Liver (tissue), 9 donors: ENCODE measurements around the gene GCDH. TPM values are rescaled to one million over a fixed set of nuclear protein-coding genes. Genes with fewer than 3 reads are reported as not detected.

Experiments used
- DNase-seq: peaks from one replicate; pipeline ENCODE4 v3.0.0-alpha.2; 2017; ENCODE audit warnings: low spot score
- H3K27ac ChIP-seq, 2 donors: one replicate each; pipeline ENCODE4 v1.7.0; 2013; ENCODE audit warnings: inconsistent platforms in 2 of 2, low read length in 2 of 2, control low read depth in 1 of 2, low read depth in 1 of 2, mild to moderate bottlenecking in 1 of 2
- H3K27me3 ChIP-seq, 4 donors: one replicate each; pipeline versions ENCODE4 v1.6.1 to v1.7.0; 2013; ENCODE audit warnings: low read length in 3 of 4, inconsistent platforms in 1 of 4, mild to moderate bottlenecking in 1 of 4, moderate library complexity in 1 of 4; ENCODE audit not compliant: control insufficient read depth in 4 of 4, insufficient read depth in 4 of 4
- H3K36me3 ChIP-seq, 4 donors: one replicate each; pipeline versions ENCODE4 v1.6.1 to v1.7.0; 2013; ENCODE audit warnings: low read length in 3 of 4, mild to moderate bottlenecking in 3 of 4, low read depth in 1 of 4, moderate library complexity in 1 of 4; ENCODE audit not compliant: control insufficient read depth in 4 of 4, insufficient read depth in 3 of 4
- H3K4me1 ChIP-seq, 4 donors: one replicate each; pipeline versions ENCODE4 v1.6.1 to v1.7.0; 2013; ENCODE audit warnings: low read length in 3 of 4, mild to moderate bottlenecking in 3 of 4, moderate library complexity in 1 of 4; ENCODE audit not compliant: control insufficient read depth in 4 of 4, insufficient read depth in 4 of 4
- H3K4me3 ChIP-seq, 3 donors: one replicate each; pipeline versions ENCODE4 v1.6.1 to v1.7.0; 2013; ENCODE audit warnings: low read length in 3 of 3, control low read depth in 1 of 3, low read depth in 1 of 3, mild to moderate bottlenecking in 1 of 3
- H3K9ac ChIP-seq, 2 donors: one replicate each; pipeline ENCODE4 v1.7.0; 2013; ENCODE audit warnings: low read length in 2 of 2, mild to moderate bottlenecking in 2 of 2, moderate library complexity in 2 of 2, control low read depth in 1 of 2, low read depth in 1 of 2
- H3K9me3 ChIP-seq, 4 donors: one replicate each; pipeline versions ENCODE4 v1.6.1 to v1.7.0; 2013; ENCODE audit warnings: low read length in 3 of 4; ENCODE audit not compliant: control insufficient read depth in 4 of 4
- FOXA1 ChIP-seq: IDR thresholded peaks from 2 replicates; pipeline ENCODE4 v1.6.1; 2016; ENCODE audit warnings: antibody characterized with exemption
- FOXA2 ChIP-seq: IDR thresholded peaks from 2 replicates; pipeline ENCODE4 v1.6.1; 2016; ENCODE audit warnings: antibody characterized with exemption
- GABPA ChIP-seq, 2 donors: IDR thresholded peaks in 1 of 2; conservative IDR thresholded peaks in 1 of 2; 2 replicates each; pipeline ENCODE4 v1.6.1; 2016; ENCODE audit warnings: antibody characterized with exemption in 2 of 2, mild to moderate bottlenecking in 1 of 2, moderate library complexity in 1 of 2
- HNF4A ChIP-seq, 2 donors: conservative IDR thresholded peaks; 2 replicates each; pipeline ENCODE4 v1.6.1; 2016; ENCODE audit warnings: antibody characterized with exemption in 2 of 2, mild to moderate bottlenecking in 2 of 2
- JUND ChIP-seq, 2 donors: IDR thresholded peaks; 2 replicates each; pipeline ENCODE4 v1.6.1; 2016; ENCODE audit warnings: antibody characterized with exemption in 2 of 2
- NR2F2 ChIP-seq: IDR thresholded peaks from 2 replicates; pipeline ENCODE4 v1.6.1; 2016; ENCODE audit warnings: antibody characterized with exemption
- RAD21 ChIP-seq, 2 donors: IDR thresholded peaks; 2 replicates each; pipeline ENCODE4 v1.6.1; 2016; ENCODE audit warnings: antibody characterized with exemption in 2 of 2, mild to moderate bottlenecking in 2 of 2
- RXRA ChIP-seq, 2 donors: IDR thresholded peaks; 2 replicates each; pipeline ENCODE4 v1.6.1; 2017 to 2018; ENCODE audit warnings: antibody characterized with exemption in 2 of 2, mild to moderate bottlenecking in 1 of 2
- SP1 ChIP-seq: IDR thresholded peaks from 2 replicates; pipeline ENCODE4 v1.6.1; 2018; ENCODE audit warnings: antibody characterized with exemption, mild to moderate bottlenecking
- TAF1 ChIP-seq: conservative IDR thresholded peaks from 2 replicates; pipeline ENCODE4 v1.6.1; 2016; ENCODE audit warnings: antibody characterized with exemption, mild to moderate bottlenecking
- YY1 ChIP-seq: IDR thresholded peaks from 2 replicates; pipeline ENCODE4 v1.6.1; 2016; ENCODE audit warnings: antibody characterized with exemption, mild to moderate bottlenecking
- WGBS: extraction: QIAGEN DNeasy Blood & Tissue Kit; methylation state at CpG from one replicate; pipeline ENCODE4 v1.1.7; 2013; 5-methylcytosine and 5-hydroxymethylcytosine counted together
- polyA plus RNA-seq, 2 donors: library from polyadenylated mRNA; stranded (reverse) in 1 of 2; unstranded in 1 of 2; fragments of 200-250 nt in 1 of 2; fragments of >200 nt in 1 of 2; fragmentation: Nextera tagmentation in 1 of 2; extraction: Ambion mirVana in 1 of 2; gene quantifications; one replicate each; pipeline versions ENCODE4 v1.2.1 to v1.2.3, GENCODE V29; 2013 to 2015
- total RNA-seq, 2 donors: library from RNA; depleted of rRNA; stranded (reverse); fragments of >200 nt; gene quantifications; one replicate each; pipeline ENCODE4 v1.2.3, GENCODE V29; 2014
- TF ChIP-seq, protein P1 (sequence below): IDR thresholded peaks from 2 replicates; pipeline ENCODE4 v1.6.1; 2016; ENCODE audit warnings: antibody characterized with exemption
- TF ChIP-seq, protein P2 (sequence below): IDR thresholded peaks from 2 replicates; pipeline ENCODE4 v1.6.1; 2016; ENCODE audit warnings: antibody characterized with exemption
- TF ChIP-seq, protein P3 (sequence below): fragments of 150-350 bp; IDR thresholded peaks from 2 replicates; pipeline ENCODE4 v1.5.1; 2017; ENCODE audit warnings: improper control_type of control experiment, low read depth, low read length; ENCODE audit not compliant: missing input control
- TF ChIP-seq, protein P4 (sequence below): IDR thresholded peaks from 2 replicates; pipeline ENCODE4 v1.6.1; 2016; ENCODE audit warnings: antibody characterized with exemption, mild to moderate bottlenecking
- TF ChIP-seq, protein P5 (sequence below): IDR thresholded peaks from 2 replicates; pipeline ENCODE4 v1.6.1; 2016; ENCODE audit warnings: antibody characterized with exemption
- donor health status: healthy.
- donor health status: healthy.
- donor health status: healthy.
- donor health status: healthy.
- donor health status: healthy.

The GCDH gene
- total and polyA plus RNA-seq, 4 donors = 65.8 to 118 (median 78.1) TPM

- H3K36me3 ChIP-seq = no peaks in the 10 kb centered on the region
- no peak overlapping the region for H3K4me3 ChIP-seq
- WGBS = 91% methylated on average over 35 of the region's 35 CpGs
- no peak for DNase-seq
- no peak for TF ChIP-seq JUND (IDR thresholded peaks at IDR 0.05)
- TF ChIP-seq FOXA2 = no peak
- no peak for TF ChIP-seq GABPA (IDR thresholded peaks at IDR 0.05 in 1 of 2, conservative IDR thresholded peaks at IDR 0.05 in 1 of 2)
- TF ChIP-seq, protein P1, sequence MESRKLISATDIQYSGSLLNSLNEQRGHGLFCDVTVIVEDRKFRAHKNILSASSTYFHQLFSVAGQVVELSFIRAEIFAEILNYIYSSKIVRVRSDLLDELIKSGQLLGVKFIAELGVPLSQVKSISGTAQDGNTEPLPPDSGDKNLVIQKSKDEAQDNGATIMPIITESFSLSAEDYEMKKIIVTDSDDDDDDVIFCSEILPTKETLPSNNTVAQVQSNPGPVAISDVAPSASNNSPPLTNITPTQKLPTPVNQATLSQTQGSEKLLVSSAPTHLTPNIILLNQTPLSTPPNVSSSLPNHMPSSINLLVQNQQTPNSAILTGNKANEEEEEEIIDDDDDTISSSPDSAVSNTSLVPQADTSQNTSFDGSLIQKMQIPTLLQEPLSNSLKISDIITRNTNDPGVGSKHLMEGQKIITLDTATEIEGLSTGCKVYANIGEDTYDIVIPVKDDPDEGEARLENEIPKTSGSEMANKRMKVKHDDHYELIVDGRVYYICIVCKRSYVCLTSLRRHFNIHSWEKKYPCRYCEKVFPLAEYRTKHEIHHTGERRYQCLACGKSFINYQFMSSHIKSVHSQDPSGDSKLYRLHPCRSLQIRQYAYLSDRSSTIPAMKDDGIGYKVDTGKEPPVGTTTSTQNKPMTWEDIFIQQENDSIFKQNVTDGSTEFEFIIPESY = no peak
- no peak for TF ChIP-seq SP1
- TF ChIP-seq RAD21 (IDR thresholded peaks at IDR 0.05) = no peak
- no peak for TF ChIP-seq TAF1
- TF ChIP-seq NR2F2 = no peak
- no peak for TF ChIP-seq FOXA1
- TF ChIP-seq, protein P2, sequence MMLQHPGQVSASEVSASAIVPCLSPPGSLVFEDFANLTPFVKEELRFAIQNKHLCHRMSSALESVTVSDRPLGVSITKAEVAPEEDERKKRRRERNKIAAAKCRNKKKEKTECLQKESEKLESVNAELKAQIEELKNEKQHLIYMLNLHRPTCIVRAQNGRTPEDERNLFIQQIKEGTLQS = no peak
- TF ChIP-seq RXRA (IDR thresholded peaks at IDR 0.05) = no peak
- no peaks in the 10 kb centered on the region for H3K27me3 ChIP-seq
- H3K9ac ChIP-seq = no peak overlapping the region
- H3K27ac ChIP-seq = no peak overlapping the region
- no peaks in the 10 kb centered on the region for H3K9me3 ChIP-seq
- no peaks in the 10 kb centered on the region for H3K4me1 ChIP-seq
These were observed 32.7 kb upstream of the GCDH start for GRCh38 chr19:12858041-12858928.

GRCh38 chr19:12859546-12859945, 31.4 kb upstream of the GCDH start:
- no peak for DNase-seq
- WGBS = 56% methylated on average over 7 of the region's 7 CpGs

DNA sequence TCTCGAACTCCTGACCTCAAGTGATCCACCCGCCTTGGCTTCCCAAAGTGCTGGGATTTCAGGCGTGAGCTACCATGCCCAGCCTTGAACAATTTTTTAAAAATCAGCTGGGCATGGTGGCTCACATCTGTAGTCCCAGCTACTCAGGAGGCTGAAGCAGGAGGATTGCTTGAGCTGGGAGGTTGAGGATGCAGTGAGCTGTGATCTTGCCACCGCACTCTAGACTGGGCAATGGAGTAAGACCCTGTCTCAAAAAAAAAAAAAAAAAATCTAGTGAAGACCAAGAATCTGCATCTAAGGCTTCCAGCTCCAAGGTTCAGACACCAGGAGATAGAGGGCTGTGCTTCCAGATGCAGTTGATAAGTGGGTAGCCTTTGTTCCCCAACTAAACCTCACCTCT, 26.8 kb upstream of the GCDH start:
- TF ChIP-seq, protein P3, sequence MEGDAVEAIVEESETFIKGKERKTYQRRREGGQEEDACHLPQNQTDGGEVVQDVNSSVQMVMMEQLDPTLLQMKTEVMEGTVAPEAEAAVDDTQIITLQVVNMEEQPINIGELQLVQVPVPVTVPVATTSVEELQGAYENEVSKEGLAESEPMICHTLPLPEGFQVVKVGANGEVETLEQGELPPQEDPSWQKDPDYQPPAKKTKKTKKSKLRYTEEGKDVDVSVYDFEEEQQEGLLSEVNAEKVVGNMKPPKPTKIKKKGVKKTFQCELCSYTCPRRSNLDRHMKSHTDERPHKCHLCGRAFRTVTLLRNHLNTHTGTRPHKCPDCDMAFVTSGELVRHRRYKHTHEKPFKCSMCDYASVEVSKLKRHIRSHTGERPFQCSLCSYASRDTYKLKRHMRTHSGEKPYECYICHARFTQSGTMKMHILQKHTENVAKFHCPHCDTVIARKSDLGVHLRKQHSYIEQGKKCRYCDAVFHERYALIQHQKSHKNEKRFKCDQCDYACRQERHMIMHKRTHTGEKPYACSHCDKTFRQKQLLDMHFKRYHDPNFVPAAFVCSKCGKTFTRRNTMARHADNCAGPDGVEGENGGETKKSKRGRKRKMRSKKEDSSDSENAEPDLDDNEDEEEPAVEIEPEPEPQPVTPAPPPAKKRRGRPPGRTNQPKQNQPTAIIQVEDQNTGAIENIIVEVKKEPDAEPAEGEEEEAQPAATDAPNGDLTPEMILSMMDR = no peak
- TF ChIP-seq JUND (IDR thresholded peaks at IDR 0.05) (no peak), HNF4A (conservative IDR thresholded peaks at IDR 0.05) (no peak), FOXA2 (no peak), FOXA1 (no peak), SP1 (no peak), RXRA (IDR thresholded peaks at IDR 0.05) (no peak), RAD21 (IDR thresholded peaks at IDR 0.05) (no peak), YY1 (no peak)
- TF ChIP-seq, protein P4, sequence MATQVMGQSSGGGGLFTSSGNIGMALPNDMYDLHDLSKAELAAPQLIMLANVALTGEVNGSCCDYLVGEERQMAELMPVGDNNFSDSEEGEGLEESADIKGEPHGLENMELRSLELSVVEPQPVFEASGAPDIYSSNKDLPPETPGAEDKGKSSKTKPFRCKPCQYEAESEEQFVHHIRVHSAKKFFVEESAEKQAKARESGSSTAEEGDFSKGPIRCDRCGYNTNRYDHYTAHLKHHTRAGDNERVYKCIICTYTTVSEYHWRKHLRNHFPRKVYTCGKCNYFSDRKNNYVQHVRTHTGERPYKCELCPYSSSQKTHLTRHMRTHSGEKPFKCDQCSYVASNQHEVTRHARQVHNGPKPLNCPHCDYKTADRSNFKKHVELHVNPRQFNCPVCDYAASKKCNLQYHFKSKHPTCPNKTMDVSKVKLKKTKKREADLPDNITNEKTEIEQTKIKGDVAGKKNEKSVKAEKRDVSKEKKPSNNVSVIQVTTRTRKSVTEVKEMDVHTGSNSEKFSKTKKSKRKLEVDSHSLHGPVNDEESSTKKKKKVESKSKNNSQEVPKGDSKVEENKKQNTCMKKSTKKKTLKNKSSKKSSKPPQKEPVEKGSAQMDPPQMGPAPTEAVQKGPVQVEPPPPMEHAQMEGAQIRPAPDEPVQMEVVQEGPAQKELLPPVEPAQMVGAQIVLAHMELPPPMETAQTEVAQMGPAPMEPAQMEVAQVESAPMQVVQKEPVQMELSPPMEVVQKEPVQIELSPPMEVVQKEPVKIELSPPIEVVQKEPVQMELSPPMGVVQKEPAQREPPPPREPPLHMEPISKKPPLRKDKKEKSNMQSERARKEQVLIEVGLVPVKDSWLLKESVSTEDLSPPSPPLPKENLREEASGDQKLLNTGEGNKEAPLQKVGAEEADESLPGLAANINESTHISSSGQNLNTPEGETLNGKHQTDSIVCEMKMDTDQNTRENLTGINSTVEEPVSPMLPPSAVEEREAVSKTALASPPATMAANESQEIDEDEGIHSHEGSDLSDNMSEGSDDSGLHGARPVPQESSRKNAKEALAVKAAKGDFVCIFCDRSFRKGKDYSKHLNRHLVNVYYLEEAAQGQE = no peak
- TF ChIP-seq, protein P5, sequence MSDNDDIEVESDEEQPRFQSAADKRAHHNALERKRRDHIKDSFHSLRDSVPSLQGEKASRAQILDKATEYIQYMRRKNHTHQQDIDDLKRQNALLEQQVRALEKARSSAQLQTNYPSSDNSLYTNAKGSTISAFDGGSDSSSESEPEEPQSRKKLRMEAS = no peak
- TF ChIP-seq, protein P2 = no peak
- no peaks in the 10 kb centered on the region for H3K36me3 ChIP-seq
- H3K27me3 ChIP-seq = no peaks in the 10 kb centered on the region
- H3K4me1 ChIP-seq = peaks cover 0 to 8% (median 5%) of the 10 kb centered on the region in 4 donors
- no peak overlapping the region for H3K27ac ChIP-seq
- H3K9me3 ChIP-seq = no peaks in the 10 kb centered on the region
- H3K9ac ChIP-seq = no peak overlapping the region
- DNase-seq = no peak
- 86% methylated on average over 4 of the region's 4 CpGs for WGBS
- no peak overlapping the region for H3K4me3 ChIP-seq

More at GRCh38 chr19:12859546-12859945, 31.4 kb upstream of the GCDH start:
- Histone ChIP-seq H3K4me3 (no peak overlapping the region), H3K9ac (no peak overlapping the region), H3K36me3 (no peaks in the 10 kb centered on the region), H3K4me1 (no peaks in the 10 kb centered on the region), H3K9me3 (no peaks in the 10 kb centered on the region), H3K27me3 (no peaks in the 10 kb centered on the region), H3K27ac (no peak overlapping the region)
- no peak for TF ChIP-seq YY1
